Measurements from ENCODE around the gene MBLAC2. TPM values are rescaled to one million over a fixed set of nuclear protein-coding genes. Genes with fewer than 3 reads are reported as not detected.

MBLAC2 gene
- total RNA-seq (2021; ENCODE audit: unreplicated experiment) = 5.7 TPM
- 1.5 and 1.9 TPM in 2 replicates for polyA plus RNA-seq (2012)
- percentile 78 among the genes with signal in this experiment for Bru-seq, nascent RNA
- BruChase-seq, experiment 1, labeled RNA remaining after a 6-hour chase = percentile 63 among the genes with signal in this experiment
- BruChase-seq, experiment 2, labeled RNA remaining after a 2-hour chase = percentile 84 among the genes with signal in this experiment
- long read RNA-seq, full-length matches to known transcripts = 21 of 22 reads
- long read RNA-seq, partial matches to known transcripts = 0 of 22 reads
- long read RNA-seq, other reads (novel, unspliced or antisense) = 1 of 22 reads

- intact Hi-C loops (cut with micrococcal nuclease) = loop anchor here (5.0 kb wide), 1 partner anchor 53 kb away; the partner anchor contains the start of gene LYSMD3
- CTCF ChIA-PET = interaction anchor here (1.6 kb wide), 1 partner anchor 131 kb away, joined by 4 read pairs; no protein-coding TSS in a partner anchor
- H3K27me3 ChIP-seq (ENCODE audit: insufficient read depth, low read length) = no peaks in the 10 kb centered on the region
- H3K4me2 ChIP-seq (ENCODE audit: low read length) = peak within 1 kb of the TSS; percentile 84
- RAD21 ChIA-PET (ENCODE audit: low non-redundant PET in 1 of 2, low total read pairs in 2 of 2, uncharacterized antibody in 2 of 2, unreplicated experiment in 2 of 2) = no interaction called here
- H3K9me2 ChIP-seq (ENCODE audit: insufficient read depth) = no peaks in the 10 kb centered on the region
- H4K20me1 ChIP-seq (ENCODE audit: insufficient read depth) = no peaks in the 10 kb centered on the region
- peak within 1 kb of the TSS; percentile 91 for H2AFZ ChIP-seq (ENCODE audit: low read depth, low read length, poor library complexity, severe bottlenecking)
- peak within 1 kb of the TSS; percentile 85 for H3K4me3 ChIP-seq (replicated peaks in 1 of 2; ENCODE audit: low read depth in 1 of 2, low read length in 2 of 2)
- H3K79me2 ChIP-seq (ENCODE audit: insufficient read depth, low read length) = peaks cover 67% of the 10 kb centered on the region
- peak within 1 kb of the TSS; percentile 82 for H3K9ac ChIP-seq (ENCODE audit: low read length)
- H3K9me3 ChIP-seq (ENCODE audit: control insufficient read depth in 1 of 2, insufficient read depth in 1 of 2, low read depth in 1 of 2, low read length in 2 of 2) = no peaks in the 10 kb centered on the region
- H3K36me3 ChIP-seq (ENCODE audit: control insufficient read depth in 1 of 2, insufficient read depth in 2 of 2, low read length in 2 of 2) = 0 out of 4 replicates have a peak, but pooled peaks cover 0 to 2% of the 10 kb centered on the region in 2 experiments
- BruUV-seq (replicated peaks) = no TSS peak
- POLR2A ChIA-PET = interaction anchor here (0.8 to 1.4 kb wide), 5 partner anchors 10 to 65 kb away, joined by 4 to 7 read pairs (median 5); partner anchors contain the start of gene CETN3
- H3K4me1 ChIP-seq (ENCODE audit: control insufficient read depth in 1 of 2, insufficient read depth in 2 of 2, low read length in 2 of 2) = peaks cover 6 to 31% of the 10 kb centered on the region in 2 experiments; a peak in 3 of 4 replicates
- peak within 1 kb of the TSS; percentile 96 for H3K27ac ChIP-seq (ENCODE audit: low read depth, low read length)
- ATAC-seq = peak; percentile 83
- DNase-seq (ENCODE audit: low read depth, low spot score) = peak; percentile 87
- TF ChIP-seq MAX (IDR thresholded peaks at IDR 0.05) (peak; percentile 97), RAD21 (IDR thresholded peaks at IDR 0.05; ENCODE audit: low read depth) (no peak), CEBPB (IDR thresholded peaks at IDR 0.05; ENCODE audit: low read depth) (no peak; the same call in 1 of the 2 replicates), TCF7L2 (IDR thresholded peaks at IDR 0.05; ENCODE audit: borderline replicate concordance, extremely low read depth, insufficient read depth, insufficient read length) (no peak), EZH2 (IDR thresholded peaks at IDR 0.05) (no peak), JUND (IDR thresholded peaks at IDR 0.05) (peak; percentile 38; the same call in 1 of the 2 replicates), CBX3 (IDR thresholded peaks at IDR 0.05; ENCODE audit: low read depth) (peak; percentile 99), ZBTB33 (IDR thresholded peaks at IDR 0.05; ENCODE audit: extremely low read depth, insufficient replicate concordance, low read length) (peak; percentile 90), POLR2A (IDR thresholded peaks at IDR 0.05; ENCODE audit: borderline replicate concordance, extremely low read depth, insufficient read depth, insufficient read length) (peak; percentile 89), ELF1 (IDR thresholded peaks at IDR 0.05; ENCODE audit: borderline replicate concordance, low read depth) (peak; percentile 29; the same call in 1 of the 2 replicates), EZH2phosphoT487 (IDR thresholded peaks at IDR 0.05; ENCODE audit: borderline replicate concordance) (no peak), CTCF (IDR thresholded peaks at IDR 0.05 in 2 of 3, conservative IDR thresholded peaks at IDR 0.05 in 1 of 3; ENCODE audit: borderline replicate concordance in 1 of 3, insufficient read depth in 1 of 3, low read depth in 2 of 3, low read length in 2 of 3) (peak in 1 of 3 experiments; percentile 34; a peak in 3 of 6 replicates), SRF (IDR thresholded peaks at IDR 0.05; ENCODE audit: low read depth) (peak; percentile 33; the same call in 1 of the 2 replicates), ZFX (IDR thresholded peaks at IDR 0.05) (peak; percentile 61; the same call in 1 of the 2 replicates), FOSL1 (IDR thresholded peaks at IDR 0.05; ENCODE audit: low read depth) (0 out of 2 replicates have a peak, but pooled peaks have one; percentile 20), SP1 (IDR thresholded peaks at IDR 0.05; ENCODE audit: low read depth) (peak; percentile 93), SIN3A (IDR thresholded peaks at IDR 0.05; ENCODE audit: low read depth) (peak; percentile 98), EGR1 (IDR thresholded peaks at IDR 0.05; ENCODE audit: low read depth) (peak; percentile 94), POLR2AphosphoS5 (IDR thresholded peaks at IDR 0.05; ENCODE audit: low read depth, low read length) (peak; percentile 97), ZNF274 (IDR thresholded peaks at IDR 0.05; ENCODE audit: low read depth, low read length) (no peak), ATF3 (IDR thresholded peaks at IDR 0.05) (no peak)
Observed at GRCh38 chr5:90474235-90475107, at the start of gene MBLAC2, which contains the start of gene POLR3G. Gene MBLAC2 (minus strand): TSS chr5:90474771. CDS start chr5:90474292, 479 bp downstream. Gene POLR3G (plus strand): TSS chr5:90474864. CDS start chr5:90485568, 10,704 bp downstream.
